HepG2 (cell line): ENCODE measurements around the gene RECQL5. TPM values are rescaled to one million over a fixed set of nuclear protein-coding genes. Genes with fewer than 3 reads are reported as not detected.

Experiments
- ATAC-seq: fragments of 200-7000 bp; cut with Tn5 transposase; 3 replicates; pipeline ENCODE4 v1.9.1; 2020; ENCODE audit warnings: mild to moderate bottlenecking, moderate library complexity
- BruUV-seq: library from RNA; stranded (reverse); fragments of 400-500 nt; replicated peaks from 2 replicates; lab custom pipeline; 2021; lab: Mats Ljungman, UMichigan
- CTCF ChIA-PET: fragments of 300-600 bp; formaldehyde crosslinking; extraction: SDS; loops from one replicate; lab custom pipeline; 2021; ENCODE audit warnings: low total read pairs, inconsistent platforms, low intra/inter-chr PET ratio; lab: Yijun Ruan, JAX
- POLR2A ChIA-PET: fragments of 350-600 bp; sonication (Branson Sonifier 250); formaldehyde crosslinking; loops from one replicate; lab custom pipeline; 2020; ENCODE audit warnings: antibody characterized with exemption, inconsistent platforms; lab: Yijun Ruan, JAX
- DNase-seq: peaks from one replicate; pipeline ENCODE4 v3.0.0-alpha.2; 2015; ENCODE audit warnings: low spot score
- FAIRE-seq: peaks from 3 replicates; lab custom pipeline; 2011; peaks lifted over from hg19 to GRCh38; lab: Jason Lieb, UNC
- H2AFZ ChIP-seq: one replicate; pipeline ENCODE4 v1.6.1; 2011; ENCODE audit warnings: low read length, inconsistent platforms
- H3K27ac ChIP-seq: fragments of 300-600 bp; 3 replicates; pipeline ENCODE4 v1.8.0; 2011; ENCODE audit warnings: mixed run types, mild to moderate bottlenecking, mixed read lengths, low read length, inconsistent platforms; ENCODE audit not compliant: insufficient read depth; ENCODE audit errors: extremely low read length
- H3K27me3 ChIP-seq, 2 experiments: fragments of 200-600 bp in 1 of 2; 2 replicates in 1 of 2; 3 replicates in 1 of 2; pipeline versions ENCODE4 v1.6.0 to v1.8.0; 2011; ENCODE audit warnings: low read length in 2 of 2, mild to moderate bottlenecking in 2 of 2, moderate library complexity in 2 of 2, inconsistent platforms in 1 of 2; ENCODE audit not compliant: insufficient read depth in 2 of 2, control insufficient read depth in 1 of 2
- H3K36me3 ChIP-seq, 2 experiments: fragments of 200-600 bp in 1 of 2; replicated peaks in 1 of 2; 2 replicates in 1 of 2; 3 replicates in 1 of 2; pipeline versions ENCODE4 v1.5.1 to v1.8.0; 2011; ENCODE audit warnings: low read length in 2 of 2, inconsistent platforms in 1 of 2; ENCODE audit not compliant: insufficient read depth in 2 of 2, control insufficient read depth in 1 of 2
- H3K4me1 ChIP-seq: 2 replicates; pipeline ENCODE4 v1.5.1; 2012; ENCODE audit warnings: low read length, inconsistent platforms; ENCODE audit not compliant: insufficient read depth
- H3K4me2 ChIP-seq: 2 replicates; pipeline ENCODE4 v1.6.0; 2011; ENCODE audit warnings: low read depth, low read length, inconsistent platforms
- H3K4me3 ChIP-seq, 3 experiments: fragments of 200-600 bp in 1 of 3; sonication (generic), shearing (Covaris generic) in 1 of 3; replicated peaks in 1 of 3; 2 replicates each; pipeline ENCODE4 v1.5.1; 2011 to 2016; ENCODE audit warnings: low read length in 3 of 3, inconsistent platforms in 2 of 3, low read depth in 2 of 3, mild to moderate bottlenecking in 2 of 3, control low read depth in 1 of 3, mixed read lengths in 1 of 3; ENCODE audit not compliant: insufficient read depth in 1 of 3
- H3K79me2 ChIP-seq: one replicate; pipeline ENCODE4 v1.6.1; 2011; ENCODE audit warnings: low read length, inconsistent platforms; ENCODE audit not compliant: insufficient read depth
- H3K9ac ChIP-seq: 2 replicates; pipeline ENCODE4 v1.6.0; 2011; ENCODE audit warnings: mild to moderate bottlenecking, low read depth, low read length, inconsistent platforms; ENCODE audit not compliant: insufficient read depth
- H3K9me3 ChIP-seq: 2 replicates; pipeline ENCODE4 v1.5.1; 2012; ENCODE audit warnings: mild to moderate bottlenecking, low read length
- H4K20me1 ChIP-seq: 2 replicates; pipeline ENCODE4 v1.6.0; 2011; ENCODE audit warnings: inconsistent platforms, mild to moderate bottlenecking, low read length, moderate library complexity; ENCODE audit not compliant: insufficient read depth
- BORCS8-MEF2B ChIP-seq: sonication (generic); formaldehyde crosslinking; IDR thresholded peaks from 2 replicates; pipeline ENCODE4 v1.8.0; 2022; ENCODE audit warnings: mild to moderate bottlenecking, missing genetic modification reagents
- CENPX ChIP-seq: sonication (generic); formaldehyde crosslinking; IDR thresholded peaks from 2 replicates; pipeline ENCODE4 v1.9.0; 2021; ENCODE audit warnings: mild to moderate bottlenecking, missing genetic modification reagents, moderate library complexity
- HMGA1 ChIP-seq: sonication (generic); formaldehyde crosslinking; conservative IDR thresholded peaks from 2 replicates; pipeline ENCODE4 v1.4.0; 2020; ENCODE audit warnings: missing genetic modification reagents
- HNRNPL ChIP-seq: fragments of 200-400 bp; formaldehyde crosslinking; IDR thresholded peaks from 2 replicates; pipeline ENCODE4 v1.6.1; 2017; ENCODE audit warnings: mild to moderate bottlenecking, low read depth, low read length
- ZNF136 ChIP-seq: sonication (generic); formaldehyde crosslinking; IDR thresholded peaks from 2 replicates; pipeline ENCODE4 v1.8.1; 2022; ENCODE audit warnings: low read depth, mild to moderate bottlenecking, moderate library complexity, missing genetic modification reagents
- ZNF180 ChIP-seq: sonication (generic); formaldehyde crosslinking; IDR thresholded peaks from 2 replicates; pipeline ENCODE4 v1.4.0; 2020; ENCODE audit warnings: low read depth, missing genetic modification reagents, borderline replicate concordance
- ZNF24 ChIP-seq: fragments of 450-650 bp; IDR thresholded peaks from 2 replicates; pipeline ENCODE4 v1.6.1; 2017; ENCODE audit warnings: antibody characterized with exemption, mild to moderate bottlenecking
- ZNF296 ChIP-seq: sonication (generic); formaldehyde crosslinking; conservative IDR thresholded peaks from 2 replicates; pipeline ENCODE4 v1.5.0; 2020; ENCODE audit warnings: mild to moderate bottlenecking, missing genetic modification reagents
- ZNF317 ChIP-seq: sonication (generic); formaldehyde crosslinking; IDR thresholded peaks from 2 replicates; pipeline ENCODE4 v1.5.0; 2020; ENCODE audit warnings: mild to moderate bottlenecking, missing genetic modification reagents
- WGBS: methylation state at CpG from one replicate; pipeline ENCODE4 v1.1.6; 2017; ENCODE audit warnings: low lambda C conversion rate; 5-methylcytosine and 5-hydroxymethylcytosine counted together
- in situ Hi-C: cut with HindIII; loops from 2 replicates; pipeline ENCODE4 v1.10.0; 2017; ENCODE audit warnings: low pct_unique_long_range_greater_than_20kb; ENCODE audit not compliant: extremely low pct_ligation_motif_present
- intact Hi-C: fragments of 100-400 bp; cut with micrococcal nuclease; formaldehyde crosslinking; loops from one replicate; pipeline ENCODE4 v1.10.0; 2022; ENCODE audit not compliant: unreplicated experiment
- polyA plus RNA-seq, 8 experiments: library from polyadenylated mRNA; depleted of rRNA in 3 of 8; stranded (reverse) in 7 of 8; unstranded in 1 of 8; fragments of >200 nt; fragmentation: Illumina TruSeq in 4 of 8; extraction: Trizol in 4 of 8; gene quantifications; 2 replicates each; pipeline versions ENCODE4 v1.2.1 to v1.2.3, GENCODE V29; 2011 to 2016; ENCODE audit warnings: low read depth in 4 of 8, missing spikeins in 1 of 8, mixed read lengths in 1 of 8; ENCODE audit not compliant: insufficient read depth in 1 of 8
- total RNA-seq, 5 experiments: library from RNA; depleted of rRNA; stranded (reverse); fragments of >200 nt; fragmentation: Illumina TruSeq; extraction: Trizol; gene quantifications; 2 replicates each; pipeline ENCODE4 v1.2.3, GENCODE V29; 2016; ENCODE audit warnings: low read depth in 1 of 5
- TF ChIP-seq, protein P1 (sequence below): sonication (generic); formaldehyde crosslinking; IDR thresholded peaks from 2 replicates; pipeline ENCODE4 v1.4.0; 2020; ENCODE audit warnings: mild to moderate bottlenecking, low read depth, missing genetic modification reagents
- TF ChIP-seq, protein P2 (sequence below): IDR thresholded peaks from 2 replicates; pipeline ENCODE4 v1.6.1; 2016; ENCODE audit warnings: missing genetic modification reagents, missing compliant biosample characterization
- TF ChIP-seq, protein P3 (sequence below): sonication (generic); formaldehyde crosslinking; IDR thresholded peaks from 2 replicates; pipeline ENCODE4 v1.9.0; 2021; ENCODE audit warnings: missing genetic modification reagents, borderline replicate concordance
- TF ChIP-seq, protein P4 (sequence below): sonication (generic); formaldehyde crosslinking; IDR thresholded peaks from 2 replicates; pipeline ENCODE4 v1.5.1; 2020; ENCODE audit warnings: mild to moderate bottlenecking, missing genetic modification reagents

The RECQL5 gene
- total and polyA plus RNA-seq, 2 of the 13 experiments (the other 11 are each of a cell fraction or from before 2014, with no cell fraction given), result 27.7 to 32.0 TPM

DNA sequence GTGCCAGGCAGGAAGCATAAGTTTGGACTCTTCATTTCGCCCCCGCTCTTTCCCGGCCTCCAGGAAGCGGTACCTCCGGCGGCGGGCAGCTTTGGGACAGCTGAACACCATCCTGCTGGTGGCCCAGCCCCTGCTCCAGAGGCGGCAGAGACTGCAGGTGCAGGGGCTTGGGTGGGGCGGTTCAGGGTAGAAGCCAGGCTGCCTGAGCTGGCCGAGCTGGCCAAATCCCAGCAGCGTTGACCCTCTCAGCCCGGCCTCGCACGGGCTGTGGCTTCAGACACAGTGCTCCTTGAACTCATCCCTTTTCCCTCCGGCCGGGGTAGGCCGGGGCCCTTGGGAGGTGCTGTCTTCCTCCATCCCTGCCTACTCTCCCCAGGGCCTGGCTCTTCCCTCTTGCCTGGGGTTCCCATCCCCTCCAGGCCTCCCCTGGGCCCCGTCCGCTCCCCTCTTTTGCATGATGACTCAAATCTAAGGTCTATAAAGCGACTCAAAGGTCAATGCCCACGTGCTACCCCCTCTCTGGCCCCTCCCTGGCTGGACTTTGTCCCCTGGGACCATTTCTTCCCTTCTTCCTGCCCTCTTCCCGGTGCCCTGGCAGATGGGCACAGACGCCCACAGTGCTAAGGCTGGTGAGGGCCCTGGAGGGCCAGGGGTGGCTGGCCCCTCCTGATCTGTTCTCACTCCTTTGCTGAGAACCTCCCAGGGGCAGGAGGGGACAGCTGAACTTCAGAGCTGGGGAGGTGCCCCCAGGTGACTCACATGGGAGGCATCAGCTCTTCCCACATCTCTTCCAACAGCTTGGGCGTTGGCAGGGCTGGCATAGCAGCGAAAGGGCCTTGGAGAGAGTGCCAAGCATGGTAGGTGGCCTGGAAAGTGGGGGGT lies 56.6 kb downstream of the RECQL5 start (continued):
- TF ChIP-seq HMGA1 (CRISPR knock-in tag) (no peak), HNRNPL (peak; percentile 100), ZNF296 (no peak), ZNF24 (no peak)
- TF ChIP-seq, protein P1, sequence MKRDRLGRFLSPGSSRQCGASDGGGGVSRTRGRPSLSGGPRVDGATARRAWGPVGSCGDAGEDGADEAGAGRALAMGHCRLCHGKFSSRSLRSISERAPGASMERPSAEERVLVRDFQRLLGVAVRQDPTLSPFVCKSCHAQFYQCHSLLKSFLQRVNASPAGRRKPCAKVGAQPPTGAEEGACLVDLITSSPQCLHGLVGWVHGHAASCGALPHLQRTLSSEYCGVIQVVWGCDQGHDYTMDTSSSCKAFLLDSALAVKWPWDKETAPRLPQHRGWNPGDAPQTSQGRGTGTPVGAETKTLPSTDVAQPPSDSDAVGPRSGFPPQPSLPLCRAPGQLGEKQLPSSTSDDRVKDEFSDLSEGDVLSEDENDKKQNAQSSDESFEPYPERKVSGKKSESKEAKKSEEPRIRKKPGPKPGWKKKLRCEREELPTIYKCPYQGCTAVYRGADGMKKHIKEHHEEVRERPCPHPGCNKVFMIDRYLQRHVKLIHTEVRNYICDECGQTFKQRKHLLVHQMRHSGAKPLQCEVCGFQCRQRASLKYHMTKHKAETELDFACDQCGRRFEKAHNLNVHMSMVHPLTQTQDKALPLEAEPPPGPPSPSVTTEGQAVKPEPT (CRISPR knock-in tag), result no peak

DNA sequence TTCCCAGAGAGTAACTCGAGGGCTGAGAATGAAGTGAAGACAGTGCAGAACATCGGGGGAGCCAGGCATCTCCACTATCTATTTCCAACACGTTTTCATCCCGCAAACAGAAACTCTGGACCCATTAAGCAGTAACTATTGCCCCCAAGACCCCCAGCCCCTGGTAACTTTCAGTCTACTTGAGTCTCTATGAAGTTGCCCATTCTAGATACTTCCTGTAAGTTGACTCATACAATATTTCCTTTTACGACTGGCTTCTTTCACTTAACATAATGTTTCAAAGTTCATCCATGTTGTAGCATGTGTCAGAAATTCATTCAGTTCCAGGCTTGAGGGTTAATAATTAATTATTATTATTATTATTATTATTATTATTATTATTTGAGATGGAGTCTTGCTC lies 59.9 kb downstream of the RECQL5 start:
- no peak for FAIRE-seq
- TF ChIP-seq ZNF180 (no peak), ZNF317 (CRISPR knock-in tag) (no peak), BORCS8-MEF2B (CRISPR knock-in tag) (no peak), CENPX (CRISPR knock-in tag) (no peak), ZNF136 (CRISPR knock-in tag) (no peak)
- TF ChIP-seq, protein P2, sequence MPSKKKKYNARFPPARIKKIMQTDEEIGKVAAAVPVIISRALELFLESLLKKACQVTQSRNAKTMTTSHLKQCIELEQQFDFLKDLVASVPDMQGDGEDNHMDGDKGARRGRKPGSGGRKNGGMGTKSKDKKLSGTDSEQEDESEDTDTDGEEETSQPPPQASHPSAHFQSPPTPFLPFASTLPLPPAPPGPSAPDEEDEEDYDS (CRISPR knock-in tag), result no peak
- TF ChIP-seq, protein P3, sequence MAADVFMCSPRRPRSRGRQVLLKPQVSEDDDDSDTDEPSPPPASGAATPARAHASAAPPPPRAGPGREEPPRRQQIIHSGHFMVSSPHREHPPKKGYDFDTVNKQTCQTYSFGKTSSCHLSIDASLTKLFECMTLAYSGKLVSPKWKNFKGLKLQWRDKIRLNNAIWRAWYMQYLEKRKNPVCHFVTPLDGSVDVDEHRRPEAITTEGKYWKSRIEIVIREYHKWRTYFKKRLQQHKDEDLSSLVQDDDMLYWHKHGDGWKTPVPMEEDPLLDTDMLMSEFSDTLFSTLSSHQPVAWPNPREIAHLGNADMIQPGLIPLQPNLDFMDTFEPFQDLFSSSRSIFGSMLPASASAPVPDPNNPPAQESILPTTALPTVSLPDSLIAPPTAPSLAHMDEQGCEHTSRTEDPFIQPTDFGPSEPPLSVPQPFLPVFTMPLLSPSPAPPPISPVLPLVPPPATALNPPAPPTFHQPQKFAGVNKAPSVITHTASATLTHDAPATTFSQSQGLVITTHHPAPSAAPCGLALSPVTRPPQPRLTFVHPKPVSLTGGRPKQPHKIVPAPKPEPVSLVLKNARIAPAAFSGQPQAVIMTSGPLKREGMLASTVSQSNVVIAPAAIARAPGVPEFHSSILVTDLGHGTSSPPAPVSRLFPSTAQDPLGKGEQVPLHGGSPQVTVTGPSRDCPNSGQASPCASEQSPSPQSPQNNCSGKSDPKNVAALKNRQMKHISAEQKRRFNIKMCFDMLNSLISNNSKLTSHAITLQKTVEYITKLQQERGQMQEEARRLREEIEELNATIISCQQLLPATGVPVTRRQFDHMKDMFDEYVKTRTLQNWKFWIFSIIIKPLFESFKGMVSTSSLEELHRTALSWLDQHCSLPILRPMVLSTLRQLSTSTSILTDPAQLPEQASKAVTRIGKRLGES (CRISPR knock-in tag), result no peak
- TF ChIP-seq, protein P4, sequence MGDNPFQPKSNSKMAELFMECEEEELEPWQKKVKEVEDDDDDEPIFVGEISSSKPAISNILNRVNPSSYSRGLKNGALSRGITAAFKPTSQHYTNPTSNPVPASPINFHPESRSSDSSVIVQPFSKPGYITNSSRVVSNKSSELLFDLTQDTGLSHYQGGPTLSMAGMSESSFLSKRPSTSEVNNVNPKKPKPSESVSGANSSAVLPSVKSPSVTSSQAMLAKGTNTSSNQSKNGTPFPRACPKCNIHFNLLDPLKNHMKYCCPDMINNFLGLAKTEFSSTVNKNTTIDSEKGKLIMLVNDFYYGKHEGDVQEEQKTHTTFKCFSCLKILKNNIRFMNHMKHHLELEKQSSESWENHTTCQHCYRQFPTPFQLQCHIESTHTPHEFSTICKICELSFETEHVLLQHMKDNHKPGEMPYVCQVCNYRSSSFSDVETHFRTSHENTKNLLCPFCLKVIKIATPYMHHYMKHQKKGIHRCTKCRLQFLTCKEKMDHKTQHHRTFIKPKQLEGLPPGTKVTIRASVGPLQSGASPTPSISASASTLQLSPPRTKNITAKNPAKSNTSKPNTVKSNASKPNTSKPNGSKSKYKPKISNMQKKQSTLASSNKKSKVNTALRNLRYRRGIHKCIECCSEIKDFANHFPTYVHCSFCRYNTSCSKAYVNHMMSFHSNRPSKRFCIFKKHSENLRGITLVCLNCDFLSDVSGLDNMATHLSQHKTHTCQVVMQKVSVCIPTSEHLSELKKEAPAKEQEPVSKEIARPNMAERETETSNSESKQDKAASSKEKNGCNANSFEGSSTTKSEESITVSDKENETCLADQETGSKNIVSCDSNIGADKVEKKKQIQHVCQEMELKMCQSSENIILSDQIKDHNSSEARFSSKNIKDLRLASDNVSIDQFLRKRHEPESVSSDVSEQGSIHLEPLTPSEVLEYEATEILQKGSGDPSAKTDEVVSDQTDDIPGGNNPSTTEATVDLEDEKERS (CRISPR knock-in tag), result no peak

More for the DNA sequence above, 59.9 kb downstream of the RECQL5 start:
- WGBS, result 35% methylated on average over 5 of the region's 5 CpGs
- intact Hi-C loops (no loop called here), in situ Hi-C loops (no loop called here)
- H3K79me2 ChIP-seq, result no peaks in the 10 kb centered on the region
- ATAC-seq (no peak), DNase-seq (no peak)
- peaks cover 30% of the 10 kb centered on the region for H3K4me1 ChIP-seq
- peaks cover 0 to 11% of the 10 kb centered on the region in 2 experiments; a peak in 3 of 5 replicates for H3K27me3 ChIP-seq
- no peak overlapping the region for H3K4me2 ChIP-seq
- POLR2A ChIA-PET, result no interaction called here
- no peak overlapping the region for H3K4me3 ChIP-seq
- CTCF ChIA-PET, result no interaction called here
- BruUV-seq, result no TSS peak
- no peaks in the 10 kb centered on the region for H3K9me3 ChIP-seq
- no peak overlapping the region for H2AFZ ChIP-seq
- H3K27ac ChIP-seq, result no peak overlapping the region
- H3K9ac ChIP-seq, result no peak overlapping the region
- no peaks in the 10 kb centered on the region for H4K20me1 ChIP-seq
- H3K36me3 ChIP-seq, result no peaks in the 10 kb centered on the region
